Activated CD4-positive, alpha-beta T cell treated with anti-CD3 and anti-CD28 coated beads for 1 hour (primary cell): ENCODE results near the gene EXOG.

ENCODE experiments used
- DNase-seq: peaks from one replicate; pipeline ENCODE4 v3.0.0-alpha.2; 2020

The EXOG gene

DNA sequence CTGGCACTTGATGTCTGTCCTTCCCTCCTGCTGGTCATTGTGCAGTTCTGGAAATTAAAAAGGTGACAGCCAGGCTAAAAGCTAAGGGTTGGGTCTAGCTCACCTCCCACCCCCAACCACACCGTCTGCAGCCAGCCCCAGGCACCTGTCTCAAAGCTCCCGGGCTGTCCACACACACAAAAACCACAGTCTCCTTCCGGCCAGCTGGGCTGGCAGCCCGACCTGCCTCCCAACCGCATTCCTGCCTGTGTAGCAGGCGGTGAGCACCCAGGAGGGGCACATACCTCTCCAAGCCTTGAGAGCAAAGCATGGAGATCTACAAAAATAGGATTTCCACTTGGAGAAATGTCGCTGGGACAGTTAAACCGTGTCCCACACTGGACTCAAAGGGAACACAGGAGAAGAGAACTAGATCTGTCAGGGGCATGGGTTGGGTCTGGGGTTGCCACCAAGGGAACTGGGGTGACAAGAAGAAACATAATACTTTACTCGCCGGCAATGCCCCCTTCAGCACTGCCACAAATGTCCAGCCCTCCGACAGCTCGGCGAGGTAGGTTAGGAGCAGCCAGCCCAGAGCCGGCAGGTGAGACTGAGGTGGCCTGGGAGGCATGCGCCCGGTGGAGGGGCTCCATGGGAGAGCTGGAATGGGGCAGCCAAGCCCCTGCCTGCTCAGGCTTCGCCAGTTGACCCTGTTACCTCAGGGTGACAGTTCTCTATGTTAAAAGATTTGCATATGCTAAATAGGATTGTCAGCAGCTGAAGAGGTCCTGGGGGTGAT lies 52.2 kb downstream of the EXOG start:
- DNase-seq: no peak

DNA sequence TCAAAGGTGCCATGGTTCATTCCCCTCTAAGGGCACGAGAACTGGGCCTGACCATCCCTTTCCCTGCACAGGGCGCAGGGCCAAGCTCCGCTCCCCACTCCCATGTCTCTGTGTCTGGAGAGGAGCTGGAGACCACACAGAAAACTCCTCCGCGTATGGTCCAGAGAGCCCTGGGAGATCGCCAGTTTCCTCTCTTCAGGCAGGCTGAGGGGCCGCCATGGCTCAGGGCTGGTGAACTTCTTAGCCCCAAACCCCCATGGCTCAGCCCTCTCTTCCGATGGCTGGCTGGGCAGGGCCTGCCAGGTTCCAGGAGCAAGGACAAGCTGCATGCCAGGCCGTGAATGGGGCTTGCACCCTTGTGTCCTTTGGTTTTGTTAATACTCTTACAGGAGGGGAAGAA lies 52.9 kb downstream of the EXOG start:
- DNase-seq: no peak

GRCh38 chr3:38549486-38549885 lies 53.3 kb downstream of the EXOG start:
- no peak for DNase-seq

GRCh38 chr3:38549957-38550840 lies 54.1 kb downstream of the EXOG start:
- DNase-seq: no peak

GRCh38 chr3:38551026-38551832 lies 55.1 kb downstream of the EXOG start:
- no peak for DNase-seq

- DNase-seq: no peak
Observed at GRCh38 chr3:38552364-38552763, 56.2 kb downstream of the EXOG start.

DNA sequence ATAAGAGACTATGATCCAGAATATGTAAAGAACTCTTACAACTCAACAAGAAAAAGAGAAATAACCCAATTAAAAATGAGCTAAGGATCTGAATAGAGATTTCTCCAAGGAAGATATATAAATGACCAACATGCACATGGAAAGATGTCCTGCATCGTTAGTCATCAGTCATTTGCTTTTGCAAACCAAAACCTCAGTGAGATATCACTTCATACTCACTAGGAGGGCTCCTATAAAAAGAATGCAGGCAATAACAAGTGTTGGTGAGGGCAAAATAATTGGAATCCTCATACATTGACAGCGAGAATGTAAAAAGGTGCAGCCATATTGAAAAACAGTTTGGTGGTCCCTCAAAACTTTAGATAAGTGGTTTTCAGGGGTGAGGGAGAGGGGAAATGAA lies 56.9 kb downstream of the EXOG start:
- DNase-seq: no peak

GRCh38 chr3:38554127-38554827 lies 58.1 kb downstream of the EXOG start:
- DNase-seq: no peak

DNA sequence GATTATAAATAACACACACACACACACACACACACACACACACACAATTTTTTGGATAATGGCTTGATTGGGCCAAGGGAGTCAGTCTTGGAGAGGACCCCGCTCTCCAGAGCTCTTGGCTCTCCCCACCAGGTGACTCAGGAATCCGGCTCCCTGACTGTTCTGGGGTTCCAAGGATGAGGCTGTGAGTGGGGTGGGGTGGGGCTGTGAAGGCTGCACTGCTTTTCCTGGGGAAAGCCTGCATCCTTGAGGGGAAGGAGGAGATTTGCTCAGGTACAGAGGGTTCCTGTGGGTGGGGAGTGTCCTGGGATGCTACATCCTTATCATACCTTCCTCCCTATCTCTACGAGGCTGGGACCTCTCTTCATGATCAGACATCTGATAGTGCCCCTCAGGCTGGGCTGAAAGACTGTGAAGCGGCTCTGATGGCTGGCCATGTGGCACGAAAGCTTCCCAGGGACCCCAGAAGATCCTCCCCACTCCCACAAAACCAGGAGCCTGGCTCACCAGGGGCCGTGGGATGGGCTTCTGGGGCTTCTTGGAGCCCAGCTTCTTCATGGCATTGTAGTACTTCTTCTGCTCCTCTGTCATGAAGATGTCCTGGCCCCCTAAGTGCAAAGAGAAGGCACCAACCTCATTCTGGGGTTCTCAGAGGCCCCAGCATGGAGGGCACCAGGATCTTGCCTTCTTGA lies 59.2 kb downstream of the EXOG start:
- no peak for DNase-seq

DNA sequence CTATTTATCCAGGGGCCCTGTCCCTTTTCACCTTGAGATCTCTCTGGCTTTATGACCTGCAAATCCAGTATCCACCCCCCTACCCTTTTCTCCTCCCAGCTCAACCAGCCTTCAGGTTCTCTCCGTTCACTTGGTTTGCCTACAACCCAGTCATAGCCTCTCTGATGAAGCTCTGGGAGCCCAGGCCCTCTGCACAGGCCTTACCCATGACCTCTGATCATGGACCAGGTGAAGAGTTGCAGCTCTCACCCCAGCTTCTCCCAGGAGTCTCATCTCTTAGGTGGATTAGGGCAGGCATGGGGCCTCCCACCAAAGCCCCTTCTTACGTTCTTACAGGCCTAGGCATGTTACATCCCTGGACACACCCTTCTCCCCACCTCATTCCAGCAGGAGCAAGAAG lies 59.8 kb downstream of the EXOG start:
- DNase-seq: no peak

- DNase-seq: no peak
Observed at GRCh38 chr3:38556640-38557358, 60.7 kb downstream of the EXOG start.

GRCh38 chr3:38558864-38559263 lies 62.7 kb downstream of the EXOG start:
- no peak for DNase-seq

GRCh38 chr3:38560284-38560683 lies 64.1 kb downstream of the EXOG start:
- no peak for DNase-seq

- DNase-seq: no peak
Observed at GRCh38 chr3:38560996-38561717, 65.0 kb downstream of the EXOG start.

DNA sequence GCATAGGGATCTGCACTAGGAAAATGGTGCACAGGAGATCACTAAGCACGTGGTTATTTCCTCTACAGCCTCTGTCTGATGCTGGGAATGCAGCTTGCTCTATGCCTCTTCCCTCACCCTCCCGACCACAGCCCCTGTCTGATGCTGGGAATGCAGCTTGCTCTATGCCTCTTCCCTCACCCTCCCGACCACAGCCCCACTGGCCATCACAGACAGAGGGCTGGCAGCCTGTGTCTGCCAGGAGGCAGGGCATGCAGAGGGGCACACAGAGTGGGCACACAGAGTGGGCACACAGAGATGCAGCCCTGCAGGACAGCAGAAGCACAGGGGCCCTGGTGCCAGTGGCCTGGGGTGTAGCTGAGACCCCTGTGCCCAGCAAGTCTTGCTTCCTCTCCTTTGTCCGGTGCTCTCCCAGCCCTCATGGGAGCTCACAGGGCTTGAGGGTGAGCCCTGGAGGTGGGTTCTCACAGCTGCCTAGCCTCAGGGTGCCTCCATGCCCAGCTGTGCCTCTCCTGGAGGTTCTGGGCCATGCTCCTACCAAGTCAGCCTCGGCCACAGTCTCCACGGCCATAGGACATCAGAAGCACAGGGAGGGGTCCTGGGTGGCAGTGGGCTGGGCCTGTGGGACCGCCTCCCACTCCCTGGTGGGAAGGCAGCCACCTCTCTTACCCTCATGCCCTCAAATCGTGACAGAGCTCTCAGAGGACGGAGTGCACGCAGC lies 65.8 kb downstream of the EXOG start:
- no peak for DNase-seq

- no peak for DNase-seq
Observed at GRCh38 chr3:38562467-38562925, 66.4 kb downstream of the EXOG start.

- no peak for DNase-seq
Observed at GRCh38 chr3:38563070-38563885, 67.1 kb downstream of the EXOG start.

DNA sequence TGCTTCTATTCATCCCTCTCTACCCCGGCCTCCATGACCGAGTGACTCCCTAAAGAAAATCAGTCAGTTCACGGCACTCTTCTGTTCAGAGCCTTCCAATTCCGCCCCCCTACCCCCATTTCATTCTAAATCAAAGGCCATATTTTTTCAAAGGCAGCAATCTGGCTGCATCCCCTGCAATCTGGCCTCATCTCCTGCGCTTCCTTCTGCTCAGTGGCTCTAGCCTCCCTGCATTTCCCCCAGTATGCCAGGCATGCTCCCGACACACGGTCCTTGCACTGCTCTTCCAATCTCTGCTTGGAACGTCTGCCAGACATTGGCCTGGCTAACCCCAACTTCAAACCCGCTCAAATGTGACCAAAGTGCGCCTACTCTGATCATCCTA lies 67.7 kb downstream of the EXOG start:
- DNase-seq: no peak
